ENCODE results near the gene GLRA1. TPM values are rescaled to one million over a fixed set of nuclear protein-coding genes. Genes with fewer than 3 reads are reported as not detected.

Gene GLRA1
- total RNA-seq, 1 experiment from 2014 or later: not detected

DNA sequence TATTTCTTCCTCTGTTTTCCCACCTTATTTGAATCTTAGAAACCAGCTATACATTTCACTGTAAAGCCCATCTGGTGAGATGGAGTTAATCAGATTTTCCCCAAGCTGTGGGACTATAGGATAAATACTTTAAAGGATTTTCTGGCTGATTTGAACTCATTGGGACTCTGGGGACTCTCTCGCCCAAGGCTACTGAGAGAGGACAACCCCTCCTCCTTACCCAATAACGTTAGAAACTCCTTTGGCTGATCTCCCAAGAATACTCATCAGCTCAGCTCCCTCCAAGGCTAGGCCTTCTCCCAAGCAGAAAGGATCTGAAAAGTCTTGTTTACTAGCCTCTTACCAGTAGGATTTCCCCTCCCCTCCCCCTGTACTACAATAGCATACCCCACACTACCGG lies 1.5 kb upstream of the GLRA1 start:
- no peak overlapping the region for H3K27ac ChIP-seq (ENCODE audit: low read length)
- intact Hi-C loops (cut with micrococcal nuclease; ENCODE audit: unreplicated experiment): loop anchor here (10.0 kb wide), 2 partner anchors 219 to 359 kb away; no protein-coding TSS in a partner anchor
- no peaks in the 10 kb centered on the region for H3K36me3 ChIP-seq (ENCODE audit: control insufficient read depth, insufficient read depth, low read length)
- no peaks in the 10 kb centered on the region; the same call in 1 of the 2 replicates for H3K4me1 ChIP-seq (ENCODE audit: control insufficient read depth, insufficient read depth, low read length)
- H3K27me3 ChIP-seq (ENCODE audit: control insufficient read depth, insufficient read depth, low read length): peaks cover 4% of the 10 kb centered on the region; the same call in 1 of the 2 replicates
- BruUV-seq (replicated peaks): no TSS peak
- ATAC-seq (no peak), DNase-seq (ENCODE audit: low read depth, low spot score) (no peak)
- in situ Hi-C loops (cut with HindIII; ENCODE audit: low pct_unique_long_range_greater_than_20kb, low sequenced_read_pairs): no loop called here
- CTCF ChIA-PET: no interaction called here
- no peak for TF ChIP-seq TCF7L2 (IDR thresholded peaks at IDR 0.05; ENCODE audit: low read depth, low read length)
- TF ChIP-seq, protein P1, sequence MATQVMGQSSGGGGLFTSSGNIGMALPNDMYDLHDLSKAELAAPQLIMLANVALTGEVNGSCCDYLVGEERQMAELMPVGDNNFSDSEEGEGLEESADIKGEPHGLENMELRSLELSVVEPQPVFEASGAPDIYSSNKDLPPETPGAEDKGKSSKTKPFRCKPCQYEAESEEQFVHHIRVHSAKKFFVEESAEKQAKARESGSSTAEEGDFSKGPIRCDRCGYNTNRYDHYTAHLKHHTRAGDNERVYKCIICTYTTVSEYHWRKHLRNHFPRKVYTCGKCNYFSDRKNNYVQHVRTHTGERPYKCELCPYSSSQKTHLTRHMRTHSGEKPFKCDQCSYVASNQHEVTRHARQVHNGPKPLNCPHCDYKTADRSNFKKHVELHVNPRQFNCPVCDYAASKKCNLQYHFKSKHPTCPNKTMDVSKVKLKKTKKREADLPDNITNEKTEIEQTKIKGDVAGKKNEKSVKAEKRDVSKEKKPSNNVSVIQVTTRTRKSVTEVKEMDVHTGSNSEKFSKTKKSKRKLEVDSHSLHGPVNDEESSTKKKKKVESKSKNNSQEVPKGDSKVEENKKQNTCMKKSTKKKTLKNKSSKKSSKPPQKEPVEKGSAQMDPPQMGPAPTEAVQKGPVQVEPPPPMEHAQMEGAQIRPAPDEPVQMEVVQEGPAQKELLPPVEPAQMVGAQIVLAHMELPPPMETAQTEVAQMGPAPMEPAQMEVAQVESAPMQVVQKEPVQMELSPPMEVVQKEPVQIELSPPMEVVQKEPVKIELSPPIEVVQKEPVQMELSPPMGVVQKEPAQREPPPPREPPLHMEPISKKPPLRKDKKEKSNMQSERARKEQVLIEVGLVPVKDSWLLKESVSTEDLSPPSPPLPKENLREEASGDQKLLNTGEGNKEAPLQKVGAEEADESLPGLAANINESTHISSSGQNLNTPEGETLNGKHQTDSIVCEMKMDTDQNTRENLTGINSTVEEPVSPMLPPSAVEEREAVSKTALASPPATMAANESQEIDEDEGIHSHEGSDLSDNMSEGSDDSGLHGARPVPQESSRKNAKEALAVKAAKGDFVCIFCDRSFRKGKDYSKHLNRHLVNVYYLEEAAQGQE (IDR thresholded peaks at IDR 0.05; ENCODE audit: insufficient read depth in 1 of 2, low read depth in 2 of 2, low read length in 1 of 2): no peak
- POLR2A ChIA-PET: no interaction called here
- no peak overlapping the region for H3K4me3 ChIP-seq (ENCODE audit: low read depth in 2 of 2, low read length in 2 of 2)
- H3K9me3 ChIP-seq (ENCODE audit: control insufficient read depth, insufficient read depth, low read depth, low read length): peaks cover 3% of the 10 kb centered on the region; the same call in 1 of the 2 replicates

DNA sequence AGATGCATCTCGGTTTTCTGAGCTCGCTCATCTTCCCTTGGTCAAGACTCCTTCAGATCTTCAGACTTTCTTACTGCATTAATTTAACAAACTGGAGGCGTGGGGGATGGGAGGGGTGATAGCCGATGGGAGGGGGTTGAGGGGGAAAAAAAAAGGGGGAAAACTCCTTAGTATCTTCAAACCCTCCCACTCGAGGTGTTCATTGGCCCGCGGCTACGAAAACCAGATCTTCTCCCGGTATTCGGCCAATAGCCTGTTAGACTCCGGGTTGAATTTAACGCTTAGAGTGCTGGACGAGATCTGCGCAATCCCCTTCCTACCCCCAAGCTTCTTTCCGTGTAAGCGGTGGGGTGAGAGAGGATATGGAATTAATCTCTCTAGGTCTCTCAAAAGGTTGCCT lies 689 bp upstream of the GLRA1 start:
- BruUV-seq (replicated peaks): no TSS peak
- Histone ChIP-seq H3K36me3 (ENCODE audit: control insufficient read depth, insufficient read depth, low read length) (no peaks in the 10 kb centered on the region), H3K4me1 (ENCODE audit: control insufficient read depth, insufficient read depth, low read length) (no peaks in the 10 kb centered on the region; the same call in 1 of the 2 replicates), H3K27me3 (ENCODE audit: control insufficient read depth, insufficient read depth, low read length) (peaks cover 4% of the 10 kb centered on the region; the same call in 1 of the 2 replicates), H3K9me3 (ENCODE audit: control insufficient read depth, insufficient read depth, low read depth, low read length) (no peaks in the 10 kb centered on the region), H3K27ac (ENCODE audit: low read length) (no peak overlapping the region), H3K4me3 (ENCODE audit: low read depth in 2 of 2, low read length in 2 of 2) (no peak overlapping the region)
- ChIA-PET POLR2A (no interaction called here), CTCF (no interaction called here)
- in situ Hi-C loops (cut with HindIII; ENCODE audit: low pct_unique_long_range_greater_than_20kb, low sequenced_read_pairs): no loop called here
- DNase-seq (ENCODE audit: low read depth, low spot score) (no peak), ATAC-seq (no peak)
- TF ChIP-seq POLR2AphosphoS5 (IDR thresholded peaks at IDR 0.05; ENCODE audit: low read depth, low read length) (no peak), TCF7L2 (IDR thresholded peaks at IDR 0.05; ENCODE audit: low read depth, low read length) (no peak), SIN3A (IDR thresholded peaks at IDR 0.05; ENCODE audit: borderline replicate concordance, insufficient read depth, low read depth, low read length) (no peak)
- TF ChIP-seq, protein P1 (IDR thresholded peaks at IDR 0.05; ENCODE audit: insufficient read depth in 1 of 2, low read depth in 2 of 2, low read length in 1 of 2): no peak
- TF ChIP-seq, protein P2, sequence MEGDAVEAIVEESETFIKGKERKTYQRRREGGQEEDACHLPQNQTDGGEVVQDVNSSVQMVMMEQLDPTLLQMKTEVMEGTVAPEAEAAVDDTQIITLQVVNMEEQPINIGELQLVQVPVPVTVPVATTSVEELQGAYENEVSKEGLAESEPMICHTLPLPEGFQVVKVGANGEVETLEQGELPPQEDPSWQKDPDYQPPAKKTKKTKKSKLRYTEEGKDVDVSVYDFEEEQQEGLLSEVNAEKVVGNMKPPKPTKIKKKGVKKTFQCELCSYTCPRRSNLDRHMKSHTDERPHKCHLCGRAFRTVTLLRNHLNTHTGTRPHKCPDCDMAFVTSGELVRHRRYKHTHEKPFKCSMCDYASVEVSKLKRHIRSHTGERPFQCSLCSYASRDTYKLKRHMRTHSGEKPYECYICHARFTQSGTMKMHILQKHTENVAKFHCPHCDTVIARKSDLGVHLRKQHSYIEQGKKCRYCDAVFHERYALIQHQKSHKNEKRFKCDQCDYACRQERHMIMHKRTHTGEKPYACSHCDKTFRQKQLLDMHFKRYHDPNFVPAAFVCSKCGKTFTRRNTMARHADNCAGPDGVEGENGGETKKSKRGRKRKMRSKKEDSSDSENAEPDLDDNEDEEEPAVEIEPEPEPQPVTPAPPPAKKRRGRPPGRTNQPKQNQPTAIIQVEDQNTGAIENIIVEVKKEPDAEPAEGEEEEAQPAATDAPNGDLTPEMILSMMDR (IDR thresholded peaks at IDR 0.05): no peak
- intact Hi-C loops (cut with micrococcal nuclease; ENCODE audit: unreplicated experiment): loop anchor here (10.0 kb wide), 2 partner anchors 219 to 359 kb away; no protein-coding TSS in a partner anchor
